T-helper 17 cell (primary cell): Measurements from ENCODE around the gene ZPR1. TPM values are rescaled to one million over a fixed set of nuclear protein-coding genes. Genes with fewer than 3 reads are reported as not detected.

ENCODE experiments used
- ATAC-seq: fragments of 150-1000 bp; cut with Tn5 transposase; 2 replicates; pipeline ENCODE4 v1.10.0; 2021; ENCODE audit warnings: mild to moderate bottlenecking, moderate library complexity
- DNase-seq, 3 donors: peaks; one replicate each; pipeline versions ENCODE4 v3.0.0 to v3.0.0-alpha.2; 2020 to 2021
- H3K9me3 ChIP-seq: one replicate; pipeline ENCODE4 v1.7.0; 2013; ENCODE audit warnings: low read length, mild to moderate bottlenecking; ENCODE audit not compliant: control insufficient read depth, poor library complexity, severe bottlenecking
- H3K27ac Mint-ChIP-seq: one replicate; pipeline ENCODE4 v1.8.0; 2022; ENCODE audit warnings: mild to moderate bottlenecking, moderate library complexity, mixed read lengths
- H3K27me3 Mint-ChIP-seq: one replicate; pipeline ENCODE4 v1.8.0; 2022; ENCODE audit warnings: mixed read lengths
- H3K36me3 Mint-ChIP-seq: one replicate; pipeline ENCODE4 v1.8.0; 2022; ENCODE audit warnings: low read depth, mixed read lengths
- H3K4me1 Mint-ChIP-seq: one replicate; pipeline ENCODE4 v1.8.0; 2022; ENCODE audit warnings: mild to moderate bottlenecking, mixed read lengths
- H3K4me3 Mint-ChIP-seq: one replicate; pipeline ENCODE4 v1.8.0; 2022; ENCODE audit warnings: mild to moderate bottlenecking, moderate library complexity, mixed read lengths
- total RNA-seq, 4 donors: library from RNA in 2 of 4; stranded (reverse) in 2 of 4; gene quantifications; one replicate each; pipeline ENCODE4 v1.2.3 and lab custom pipeline; 2022 to 2026

ZPR1 gene
- total RNA-seq, 2 donors from 2014 or later = 87.1 to 107 TPM

- Mint-ChIP-seq H3K27ac (no peak overlapping the region), H3K36me3 (no peaks in the 10 kb centered on the region), H3K4me1 (peaks cover 1% of the 10 kb centered on the region), H3K4me3 (no peak overlapping the region), H3K27me3 (no peaks in the 10 kb centered on the region)
- H3K9me3 ChIP-seq = no peaks in the 10 kb centered on the region
- DNase-seq = no peak
- no peak for ATAC-seq
Measured at GRCh38 chr11:116738975-116739374, 48.8 kb downstream of the ZPR1 start.

GRCh38 chr11:116736763-116737162 is 51.1 kb downstream of the ZPR1 start:
- Mint-ChIP-seq H3K27ac (no peak overlapping the region), H3K4me1 (peaks cover 13% of the 10 kb centered on the region)

GRCh38 chr11:116733969-116734508 is 53.8 kb downstream of the ZPR1 start:
- ATAC-seq = no peak
- no peaks in the 10 kb centered on the region for H3K9me3 ChIP-seq
- Mint-ChIP-seq H3K4me3 (no peak overlapping the region), H3K4me1 (peaks cover 13% of the 10 kb centered on the region), H3K27ac (no peak overlapping the region), H3K36me3 (no peaks in the 10 kb centered on the region), H3K27me3 (peaks cover 21% of the 10 kb centered on the region)
- DNase-seq = no peak

More at GRCh38 chr11:116736763-116737162, 51.1 kb downstream of the ZPR1 start:
- no peaks in the 10 kb centered on the region for H3K9me3 ChIP-seq
- Mint-ChIP-seq H3K4me3 (no peak overlapping the region), H3K27me3 (peaks cover 10% of the 10 kb centered on the region), H3K36me3 (no peaks in the 10 kb centered on the region)
- DNase-seq (no peak), ATAC-seq (peak; percentile 30)

- DNase-seq (no peak), ATAC-seq (peak; percentile 7)
- Mint-ChIP-seq H3K4me1 (peaks cover 13% of the 10 kb centered on the region), H3K27ac (no peak overlapping the region), H3K4me3 (no peak overlapping the region), H3K27me3 (peaks cover 29% of the 10 kb centered on the region), H3K36me3 (no peaks in the 10 kb centered on the region)
- H3K9me3 ChIP-seq = no peaks in the 10 kb centered on the region
Measured at GRCh38 chr11:116733043-116733755, 54.6 kb downstream of the ZPR1 start.

- H3K9me3 ChIP-seq = no peaks in the 10 kb centered on the region
- peaks cover 13% of the 10 kb centered on the region for H3K4me1 Mint-ChIP-seq
- DNase-seq = peak; percentile 29 to 35 (median 33)
- no peak overlapping the region for H3K27ac Mint-ChIP-seq
- peaks cover 34% of the 10 kb centered on the region for H3K27me3 Mint-ChIP-seq
- H3K36me3 Mint-ChIP-seq = no peaks in the 10 kb centered on the region
- ATAC-seq = peak; percentile 91
- no peak overlapping the region for H3K4me3 Mint-ChIP-seq
Measured at GRCh38 chr11:116732271-116733042, 55.4 kb downstream of the ZPR1 start.

- Mint-ChIP-seq H3K36me3 (no peaks in the 10 kb centered on the region), H3K27ac (no peak overlapping the region), H3K4me1 (peaks cover 13% of the 10 kb centered on the region), H3K4me3 (no peak overlapping the region), H3K27me3 (peaks cover 37% of the 10 kb centered on the region)
- no peak for ATAC-seq
- no peaks in the 10 kb centered on the region for H3K9me3 ChIP-seq
- DNase-seq = no peak
Measured at GRCh38 chr11:116731821-116732220, 56.0 kb downstream of the ZPR1 start.

- peaks cover 42% of the 10 kb centered on the region for H3K27me3 Mint-ChIP-seq
- ATAC-seq (no peak), DNase-seq (no peak)
- H3K4me3 Mint-ChIP-seq = no peak overlapping the region
- no peak overlapping the region for H3K27ac Mint-ChIP-seq
- H3K9me3 ChIP-seq = no peaks in the 10 kb centered on the region
- no peaks in the 10 kb centered on the region for H3K36me3 Mint-ChIP-seq
- peaks cover 13% of the 10 kb centered on the region for H3K4me1 Mint-ChIP-seq
Measured at GRCh38 chr11:116731097-116731761, 56.6 kb downstream of the ZPR1 start.

- Mint-ChIP-seq H3K4me3 (no peak overlapping the region), H3K4me1 (peaks cover 13% of the 10 kb centered on the region), H3K27me3 (peaks cover 48% of the 10 kb centered on the region), H3K27ac (no peak overlapping the region), H3K36me3 (no peaks in the 10 kb centered on the region)
- DNase-seq = no peak
- no peak for ATAC-seq
- H3K9me3 ChIP-seq = no peaks in the 10 kb centered on the region
Measured at GRCh38 chr11:116730601-116731000, 57.2 kb downstream of the ZPR1 start.

- ATAC-seq (no peak), DNase-seq (no peak)
- Mint-ChIP-seq H3K4me3 (no peak overlapping the region), H3K27ac (no peak overlapping the region), H3K27me3 (peaks cover 48% of the 10 kb centered on the region), H3K4me1 (peaks cover 13% of the 10 kb centered on the region), H3K36me3 (no peaks in the 10 kb centered on the region)
- no peaks in the 10 kb centered on the region for H3K9me3 ChIP-seq
Measured at GRCh38 chr11:116730241-116730561, 57.6 kb downstream of the ZPR1 start.

- H3K27me3 Mint-ChIP-seq = peaks cover 53% of the 10 kb centered on the region
- H3K36me3 Mint-ChIP-seq = no peaks in the 10 kb centered on the region
- H3K4me3 Mint-ChIP-seq = no peak overlapping the region
- no peak for ATAC-seq
- H3K9me3 ChIP-seq = no peaks in the 10 kb centered on the region
- no peak overlapping the region for H3K27ac Mint-ChIP-seq
- H3K4me1 Mint-ChIP-seq = peaks cover 13% of the 10 kb centered on the region
- DNase-seq = no peak
Measured at GRCh38 chr11:116729501-116730240, 58.2 kb downstream of the ZPR1 start.

- H3K9me3 ChIP-seq = no peaks in the 10 kb centered on the region
- Mint-ChIP-seq H3K4me1 (peaks cover 9% of the 10 kb centered on the region), H3K36me3 (no peaks in the 10 kb centered on the region), H3K27me3 (peaks cover 66% of the 10 kb centered on the region), H3K27ac (no peak overlapping the region), H3K4me3 (no peak overlapping the region)
- DNase-seq = no peak
- no peak for ATAC-seq
Measured at GRCh38 chr11:116727990-116728389, 59.8 kb downstream of the ZPR1 start.

- Mint-ChIP-seq H3K27ac (no peak overlapping the region), H3K27me3 (peaks cover 61% of the 10 kb centered on the region), H3K4me3 (no peak overlapping the region), H3K36me3 (no peaks in the 10 kb centered on the region), H3K4me1 (no peaks in the 10 kb centered on the region)
- ATAC-seq (no peak), DNase-seq (no peak)
- no peaks in the 10 kb centered on the region for H3K9me3 ChIP-seq
Measured at GRCh38 chr11:116725434-116726221, 62.2 kb downstream of the ZPR1 start.
